GM18909 (cell line): ENCODE measurements around the gene NFIB.

Experiments
- ATAC-seq: cut with Tn5 transposase; IDR thresholded peaks from one replicate; pipeline ENCODE4 v1.9.1; 2021; ENCODE audit warnings: mild to moderate bottlenecking; ENCODE audit not compliant: unreplicated experiment, poor library complexity

Gene NFIB

DNA sequence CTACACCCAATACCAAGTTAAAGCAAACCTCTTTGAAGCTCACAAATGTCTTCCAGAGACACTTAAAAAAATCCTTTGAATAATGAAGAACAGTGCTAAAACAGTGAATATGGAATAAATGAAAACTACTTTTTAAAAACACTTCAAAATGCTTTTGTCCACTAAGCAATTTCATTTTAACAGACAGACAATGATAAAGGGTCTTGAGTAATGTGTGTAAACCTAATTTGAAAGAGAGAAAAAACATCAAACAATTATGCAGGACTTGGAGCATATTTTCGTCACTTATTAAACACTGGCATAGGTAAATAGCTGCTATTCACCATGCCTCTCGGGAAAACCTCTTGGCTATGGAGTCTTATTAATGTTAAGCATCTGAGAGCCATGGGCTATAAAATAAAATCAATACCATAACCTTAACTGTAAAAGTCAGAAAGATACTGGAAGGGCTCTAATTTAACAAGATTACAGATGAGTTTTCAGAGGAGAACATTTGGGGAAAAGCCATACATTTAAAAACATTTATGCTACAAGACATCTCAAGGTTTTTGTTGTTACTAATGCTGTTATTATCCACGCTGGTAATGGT, 177.8 kb downstream of the NFIB start:
- ATAC-seq = no peak

DNA sequence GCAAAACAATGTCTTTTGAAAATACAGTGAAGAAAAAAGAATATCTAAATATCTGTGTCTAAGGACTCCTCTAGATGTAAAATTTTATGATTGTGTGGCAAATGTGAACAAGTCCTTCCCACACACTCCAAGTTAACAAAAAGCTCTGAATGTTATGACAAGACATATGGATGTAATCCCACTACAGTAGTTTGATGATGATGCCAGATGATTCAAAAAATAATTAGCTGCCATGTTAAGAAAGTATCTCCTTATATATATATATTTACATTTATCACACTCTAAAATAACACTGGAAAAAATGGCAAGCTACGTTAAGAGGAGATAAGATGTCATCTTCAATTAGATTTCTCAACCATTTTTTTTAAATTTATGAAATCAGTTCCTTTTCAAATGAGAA, 178.5 kb downstream of the NFIB start:
- no peak for ATAC-seq

DNA sequence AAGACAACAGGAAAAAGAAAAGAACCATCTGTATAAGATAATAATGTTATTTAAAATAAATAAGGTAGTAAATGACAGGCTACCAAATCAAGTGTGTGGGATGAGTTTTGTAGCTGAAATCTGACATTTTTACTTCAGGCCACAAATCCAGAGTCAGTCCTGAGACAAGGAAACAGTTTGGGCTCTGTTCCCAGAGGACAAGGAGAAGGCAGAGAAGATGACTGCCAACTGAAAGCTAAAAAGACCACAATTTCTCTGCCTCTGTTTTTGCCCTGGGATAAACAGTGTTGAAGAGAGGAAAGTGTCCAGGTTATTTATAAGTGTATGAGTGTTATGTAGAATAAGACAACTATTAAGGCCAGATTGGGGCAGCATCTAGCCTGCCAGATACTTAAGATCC, 180.5 kb downstream of the NFIB start:
- ATAC-seq = no peak

DNA sequence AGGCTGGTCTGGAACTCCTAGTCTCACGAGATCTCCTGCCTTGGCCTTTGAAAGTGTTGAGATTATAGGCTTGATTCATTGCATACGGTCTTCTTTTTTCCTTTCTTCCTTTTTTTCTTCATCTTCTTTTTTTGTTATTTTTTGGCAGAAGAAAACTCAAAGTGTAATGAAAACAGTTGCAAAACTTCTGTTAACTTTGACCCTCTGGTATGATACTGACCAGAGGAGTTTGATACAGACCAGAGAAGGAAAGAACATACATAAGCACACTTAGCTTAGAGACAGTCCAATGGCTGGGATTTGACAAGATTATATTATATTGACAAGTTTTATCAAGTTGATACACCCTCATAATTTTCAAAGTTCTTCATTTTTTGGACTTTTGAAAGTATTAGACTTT, 181.2 kb downstream of the NFIB start:
- no peak for ATAC-seq

DNA sequence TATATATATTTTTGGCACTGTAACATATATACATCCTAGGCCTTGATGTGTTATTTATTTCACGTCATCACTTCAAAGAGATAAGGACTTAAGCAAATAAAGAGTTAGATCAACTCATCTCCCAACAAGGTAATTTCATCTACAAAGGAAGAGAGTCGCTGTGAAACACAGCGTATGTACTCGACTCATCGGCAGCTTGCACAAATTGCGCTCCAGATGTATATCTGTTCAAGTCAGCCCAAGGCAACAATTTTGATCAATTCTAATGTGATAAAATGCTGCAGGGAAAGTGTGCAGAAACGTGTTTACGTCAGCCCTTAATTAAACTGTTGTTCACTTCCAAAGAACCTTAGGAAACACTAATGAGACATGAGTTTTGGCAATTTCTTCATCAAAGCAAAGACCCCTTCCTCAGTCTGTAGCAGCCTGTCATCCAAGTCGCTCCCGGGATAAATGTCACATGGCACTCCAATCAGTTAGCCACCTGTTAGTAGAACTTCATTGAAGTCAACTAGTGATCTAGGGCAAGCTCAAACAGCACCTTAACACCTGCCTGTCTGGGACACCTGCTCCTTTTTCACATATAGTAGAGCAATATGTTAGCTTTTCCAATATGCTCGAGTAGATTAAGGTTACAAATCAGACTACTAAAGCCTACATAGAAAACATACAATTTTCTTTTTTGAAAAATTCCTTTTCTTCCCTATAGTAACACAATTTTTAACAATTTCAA, 182.4 kb downstream of the NFIB start:
- ATAC-seq = no peak

DNA sequence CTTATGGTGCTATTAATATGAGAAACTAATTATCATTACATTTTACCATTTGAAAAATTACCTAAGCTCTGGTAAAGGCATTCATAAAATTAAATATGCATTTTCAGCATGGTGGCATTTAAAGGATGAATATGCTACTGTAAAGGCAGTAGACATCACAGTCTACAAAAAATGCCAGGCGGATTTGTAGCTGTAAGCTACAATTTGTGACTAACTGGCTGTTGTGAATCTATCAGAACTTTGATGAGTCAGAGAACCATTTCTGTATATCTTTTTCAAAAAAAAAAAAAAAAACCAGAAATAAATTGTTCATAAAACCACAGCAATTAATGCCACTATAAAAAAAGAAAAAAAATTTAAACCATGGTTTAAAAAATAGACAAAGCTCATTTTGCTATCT, 186.3 kb downstream of the NFIB start:
- no peak for ATAC-seq

DNA sequence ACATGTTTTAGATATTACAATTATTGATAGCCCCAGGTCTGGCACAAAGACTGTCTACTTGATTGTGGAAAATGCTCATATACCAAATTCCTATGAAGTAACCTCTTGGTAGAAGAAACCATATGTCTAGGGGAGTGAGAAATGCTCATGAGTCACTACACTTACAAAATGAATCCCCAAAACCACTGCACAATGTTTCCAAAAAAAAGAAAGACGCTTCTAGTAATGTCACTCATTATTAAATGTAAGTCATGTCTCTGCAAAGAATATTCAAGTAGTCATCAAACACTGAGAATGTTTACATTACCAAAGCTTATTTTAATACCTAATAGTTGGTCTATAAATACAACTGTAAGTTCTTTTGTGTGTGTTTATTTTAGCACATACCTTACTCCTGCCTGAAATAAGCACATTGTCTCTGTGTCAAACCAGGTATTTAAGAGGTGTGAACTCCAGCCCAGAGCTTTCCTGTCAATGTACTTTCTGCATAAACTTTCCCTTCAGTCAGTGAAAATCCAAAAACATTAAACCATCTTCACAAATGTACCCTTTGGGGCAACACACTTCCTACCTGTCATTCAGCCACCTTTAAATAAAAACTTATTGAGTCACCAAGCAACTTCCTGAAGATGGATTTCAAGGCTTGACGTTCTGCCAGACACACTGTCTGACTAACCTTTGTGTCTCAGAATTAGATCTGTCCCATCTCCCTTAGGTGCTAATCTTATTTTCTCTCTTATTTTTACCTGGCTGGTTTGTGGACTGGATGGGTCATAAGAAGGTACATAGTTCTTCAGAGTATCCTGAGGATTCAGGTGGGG, 194.0 kb downstream of the NFIB start:
- no peak for ATAC-seq

DNA sequence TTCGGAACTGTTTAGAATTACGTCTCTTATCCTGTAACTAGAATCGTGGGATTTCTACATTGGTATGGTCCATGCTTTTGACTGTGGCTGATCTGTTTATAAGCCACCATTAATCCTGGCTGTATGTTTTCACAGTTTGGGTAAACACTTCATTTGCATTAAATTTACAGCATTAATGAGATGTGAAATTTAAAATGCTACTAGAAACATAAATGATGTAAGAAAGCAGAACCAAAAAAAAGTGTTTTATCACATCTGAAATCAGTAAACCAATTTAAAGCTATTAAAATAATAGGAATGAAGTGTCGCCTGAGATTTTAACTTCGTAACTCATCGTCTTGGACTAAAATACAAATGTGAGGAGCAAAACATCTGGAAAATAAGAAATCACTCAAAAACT, 201.7 kb downstream of the NFIB start:
- no peak for ATAC-seq

DNA sequence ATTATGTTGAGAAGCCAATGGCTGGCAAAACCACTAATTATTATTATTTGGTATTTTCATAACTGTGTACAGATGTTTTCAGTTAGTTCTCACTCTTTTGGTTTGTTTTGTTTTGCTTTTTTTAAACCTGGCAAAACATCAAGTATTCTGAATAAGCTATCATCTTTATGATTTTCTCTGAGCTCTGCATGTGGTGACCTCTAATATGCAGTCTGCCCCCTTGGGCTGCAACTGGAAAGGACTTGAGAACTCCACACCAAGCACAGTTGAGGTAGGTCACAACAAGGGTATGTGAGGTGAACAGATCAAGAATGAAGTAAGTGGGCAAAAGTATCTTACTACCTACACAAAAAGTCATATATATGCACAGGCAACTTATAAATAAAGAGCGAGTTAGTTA, 202.2 kb downstream of the NFIB start:
- no peak for ATAC-seq

DNA sequence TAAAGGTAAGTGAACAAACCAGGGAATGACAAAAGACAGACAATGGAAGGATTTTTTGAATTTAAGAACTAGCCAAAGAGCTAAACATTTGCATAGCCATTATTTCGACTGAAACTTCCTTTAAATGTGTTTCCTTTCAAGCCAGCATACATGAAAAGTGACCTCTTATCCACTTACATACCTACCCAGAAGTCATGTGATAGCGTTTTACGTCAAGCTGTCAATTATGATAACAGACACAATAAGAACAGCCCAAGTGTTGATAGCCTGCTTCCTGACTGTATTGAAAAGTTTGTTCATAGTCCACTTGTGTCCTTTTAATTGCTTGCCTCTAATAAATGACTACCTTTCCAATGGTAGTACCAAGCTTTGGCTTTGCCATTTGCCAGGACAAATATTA, 206.0 kb downstream of the NFIB start:
- no peak for ATAC-seq

DNA sequence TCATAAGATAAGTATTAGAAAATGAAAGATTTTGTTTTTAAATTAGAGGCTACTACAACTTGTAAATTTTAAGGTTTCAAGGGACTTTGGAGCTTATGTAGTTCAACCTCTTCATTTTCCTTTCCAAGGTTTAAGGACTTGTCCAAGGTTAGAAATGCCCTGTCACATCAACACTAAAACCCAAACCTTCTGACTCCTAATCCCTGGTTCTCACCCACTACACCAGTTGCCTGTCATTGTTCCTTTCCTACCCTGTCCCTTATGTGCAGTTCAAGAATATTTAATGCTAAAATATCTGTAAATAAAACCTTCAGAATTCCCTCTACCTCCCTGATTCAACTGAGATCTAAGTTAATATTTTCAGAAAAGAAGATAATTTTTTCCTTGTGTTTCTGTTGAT, 206.4 kb downstream of the NFIB start:
- no peak for ATAC-seq

DNA sequence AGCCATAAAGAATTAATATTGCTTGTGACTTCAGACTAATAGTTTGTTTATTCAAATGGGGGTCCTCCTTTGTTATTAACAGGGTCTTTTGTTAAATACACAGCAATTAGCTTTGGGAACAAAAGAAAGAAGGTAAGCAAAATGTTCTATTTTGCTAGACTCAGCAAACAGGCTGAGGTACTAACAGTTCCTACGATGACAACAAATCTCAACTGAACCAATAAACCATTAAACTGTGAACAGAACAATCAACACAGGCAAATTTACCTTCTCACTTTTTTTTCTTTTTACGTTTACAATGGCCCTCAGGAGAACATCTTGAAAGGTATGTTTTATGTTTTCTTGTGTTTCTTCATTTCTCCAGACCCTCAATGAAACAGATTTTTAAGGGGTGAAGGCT, 207.2 kb downstream of the NFIB start:
- ATAC-seq = no peak

DNA sequence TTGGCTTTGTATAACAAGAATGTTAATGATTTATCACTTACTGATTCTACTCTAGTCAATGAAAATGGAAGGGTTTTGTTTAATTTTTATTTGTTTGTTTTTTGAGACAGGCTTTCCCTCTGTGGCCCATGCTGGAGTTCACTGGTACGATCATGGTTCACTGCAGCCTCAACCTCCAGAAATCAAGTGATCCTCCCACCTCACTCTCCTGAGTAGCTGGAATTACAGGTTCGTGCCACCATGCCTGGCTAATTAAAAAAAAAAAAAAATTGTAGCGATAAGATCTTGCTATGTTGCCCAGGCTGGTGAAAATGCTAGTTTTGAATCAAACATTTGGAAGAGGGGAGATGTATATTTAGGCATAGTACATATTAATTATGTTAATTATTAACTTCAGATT, 209.4 kb downstream of the NFIB start:
- no peak for ATAC-seq

DNA sequence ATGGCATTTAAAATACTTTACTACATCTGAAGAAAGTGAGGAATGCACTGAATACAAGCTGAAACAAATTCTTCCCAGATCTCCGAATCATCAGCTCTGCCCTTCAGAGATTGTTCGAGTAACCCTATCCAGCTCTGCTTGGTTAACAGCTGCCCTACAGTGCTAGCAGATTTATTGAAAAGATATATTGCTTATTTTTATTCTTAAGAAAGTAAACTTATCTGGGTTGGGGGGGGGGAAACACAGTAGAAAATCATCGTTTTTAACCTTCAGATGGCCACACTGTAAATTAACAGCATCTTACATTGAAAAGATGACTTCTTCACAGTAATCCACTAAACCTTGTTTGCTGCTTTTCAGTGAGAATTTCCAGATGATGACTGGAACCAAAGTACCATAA, 210.8 kb downstream of the NFIB start:
- ATAC-seq = no peak

DNA sequence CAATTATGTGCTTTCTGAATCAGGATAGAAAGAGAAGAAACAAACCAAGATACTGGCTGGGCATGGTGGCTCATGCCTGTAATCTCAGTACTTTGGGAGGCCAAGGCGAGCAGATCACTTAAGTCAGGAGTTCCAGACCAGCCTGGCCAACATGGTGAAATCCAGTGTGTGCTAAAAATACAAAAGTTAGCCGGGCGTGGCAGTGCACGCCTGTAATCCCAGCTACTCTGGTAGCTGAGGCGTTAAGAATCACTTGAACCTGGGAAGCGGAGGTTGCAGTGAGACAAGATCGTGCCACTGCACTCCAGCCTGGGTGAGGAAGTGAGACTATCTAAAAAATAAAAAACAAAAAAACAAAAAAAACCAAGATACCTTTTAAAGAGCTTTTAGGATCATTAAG, 214.2 kb downstream of the NFIB start:
- no peak for ATAC-seq

DNA sequence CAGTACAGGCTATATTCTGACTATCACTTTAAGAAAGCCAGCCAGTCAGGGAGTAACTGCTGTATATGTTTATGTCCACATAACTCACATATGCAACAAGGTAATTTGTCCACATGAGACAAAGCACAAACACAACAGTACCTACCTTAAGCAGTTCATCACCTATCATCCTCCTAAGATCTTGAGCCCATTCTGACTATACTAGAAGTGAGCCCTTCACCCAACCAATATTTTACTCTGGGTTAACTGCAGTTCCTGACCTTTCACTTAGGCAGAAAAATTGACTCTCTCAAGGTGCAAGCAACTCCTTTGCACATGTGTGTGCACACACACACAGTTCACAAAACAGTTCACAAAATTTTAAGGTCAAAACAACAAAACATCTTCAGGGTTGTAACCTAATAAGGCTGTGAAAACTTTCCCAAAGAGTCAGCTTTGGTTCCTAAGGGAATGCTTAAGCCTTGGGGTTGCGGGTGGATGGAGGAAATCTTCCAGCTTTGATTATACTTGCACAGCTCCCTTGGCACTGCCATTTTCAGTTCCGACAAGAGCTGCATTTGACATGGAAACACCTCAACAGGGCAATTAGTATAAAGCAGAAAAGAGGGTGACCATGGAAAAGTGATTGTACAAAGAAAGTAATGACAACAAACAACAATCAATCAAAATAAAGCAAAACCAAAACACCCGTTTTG, 215.3 kb downstream of the NFIB start:
- ATAC-seq = no peak

DNA sequence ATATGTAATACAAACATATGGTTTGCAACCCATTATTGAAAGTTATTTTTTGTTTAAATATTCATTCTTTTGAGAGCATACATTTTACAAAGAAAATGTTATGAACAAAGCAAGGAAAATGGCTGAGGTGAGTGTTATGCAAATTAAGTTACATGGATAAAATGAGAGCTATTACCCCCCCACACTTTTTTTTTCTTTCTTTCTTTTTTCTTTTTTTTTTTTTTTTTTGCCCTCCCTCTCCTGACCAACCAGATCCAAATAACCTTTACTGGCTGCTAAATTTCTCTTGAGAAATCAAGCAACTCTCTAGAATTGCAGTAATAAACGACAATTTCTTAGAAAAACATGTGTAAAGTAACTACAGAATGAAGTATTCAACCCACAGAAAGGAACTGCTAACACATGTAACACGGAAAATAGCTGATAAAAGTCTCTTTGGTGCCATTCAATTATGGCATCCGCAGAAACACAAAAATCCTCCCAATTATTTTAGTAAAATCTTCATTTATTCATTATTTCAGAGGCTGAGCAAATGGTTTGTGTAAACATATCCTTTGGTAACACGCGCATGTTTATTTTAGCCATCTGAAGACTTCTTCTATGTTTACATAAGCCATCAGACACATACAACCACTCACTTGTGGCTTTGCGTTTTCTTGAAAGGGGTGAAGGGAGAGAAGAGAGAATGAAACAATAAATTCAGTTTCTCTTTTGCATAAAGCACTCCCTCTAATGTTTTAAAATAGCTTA, 216.1 kb downstream of the NFIB start:
- ATAC-seq = no peak

DNA sequence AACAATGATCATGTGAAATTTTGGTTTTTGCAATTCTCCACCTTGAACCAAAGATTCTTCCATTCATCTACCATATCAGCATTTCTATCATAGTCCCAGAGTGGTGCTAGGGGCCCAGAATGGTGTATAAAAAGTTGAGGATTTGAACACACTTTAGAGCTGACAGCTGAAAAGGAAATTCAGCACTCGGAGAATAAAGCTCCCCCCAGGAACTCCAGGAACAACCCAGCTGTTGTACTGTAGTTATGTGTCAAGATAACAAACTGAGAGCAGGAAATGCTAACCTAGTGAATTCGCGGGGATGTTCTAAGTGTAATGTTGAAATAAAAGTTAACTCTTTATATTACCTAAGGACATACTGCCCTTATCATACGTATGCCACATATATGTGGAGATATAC, 216.7 kb downstream of the NFIB start:
- ATAC-seq = no peak

DNA sequence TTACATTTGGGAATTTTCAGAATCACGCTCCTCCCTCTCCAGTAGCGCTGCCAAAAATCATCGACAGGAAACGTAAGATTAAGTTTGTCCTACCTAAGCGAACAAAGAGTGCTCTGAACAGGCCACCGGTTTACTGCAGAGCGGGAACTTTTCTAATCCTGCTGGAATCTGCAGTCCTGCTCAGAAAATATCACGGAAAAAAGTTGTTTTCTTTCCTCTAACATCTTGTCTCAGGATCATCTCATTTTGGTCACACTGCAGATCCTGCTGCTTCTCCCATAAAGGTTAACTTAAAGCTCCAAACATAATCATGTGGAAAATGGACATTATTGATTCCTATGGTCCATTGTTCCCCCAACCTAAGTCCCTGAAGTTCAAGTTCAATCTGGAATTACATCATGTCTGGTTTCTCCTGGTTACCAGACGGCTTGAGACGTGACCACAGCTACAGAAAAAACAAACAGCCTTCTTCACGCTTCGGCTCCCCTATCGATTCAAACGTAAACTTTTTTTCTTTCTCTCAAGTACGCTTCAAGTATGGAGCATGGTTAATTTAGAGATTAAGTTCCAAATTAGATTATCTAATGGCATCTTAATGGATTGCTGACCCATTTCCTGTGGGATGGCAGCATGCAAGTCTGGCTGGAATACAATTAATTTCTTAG, 217.6 kb downstream of the NFIB start:
- no peak for ATAC-seq

DNA sequence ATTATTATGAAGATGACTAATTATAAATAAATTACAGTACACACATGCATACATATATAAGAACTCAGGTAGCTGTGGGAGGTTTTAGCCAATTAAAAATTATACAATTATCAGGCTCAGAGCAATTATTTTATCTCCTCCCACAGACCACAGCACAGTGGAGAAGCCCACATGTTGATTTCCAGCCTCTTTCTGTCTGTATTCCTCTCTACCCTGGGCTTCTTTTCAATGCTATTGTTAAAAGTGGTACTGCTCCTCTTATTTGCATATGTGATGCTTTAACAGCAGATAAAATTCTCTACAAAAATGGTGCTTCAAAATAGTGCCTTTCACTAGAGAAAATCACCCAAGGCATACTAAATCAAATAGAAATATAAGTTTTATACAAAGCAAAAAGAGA, 218.7 kb downstream of the NFIB start:
- ATAC-seq = no peak
